NB4 (cell line): Measurements from ENCODE around the gene QDPR.

ENCODE experiments used
- DNase-seq: peaks from one replicate; pipeline ENCODE4 v3.0.0; 2010; ENCODE audit warnings: low read depth
- H3K4me3 ChIP-seq: one replicate; pipeline ENCODE4 v1.5.1; 2011; ENCODE audit warnings: mild to moderate bottlenecking, low read depth, low read length, moderate library complexity
- CTCF ChIP-seq: IDR thresholded peaks from one replicate; pipeline ENCODE4 v1.5.1; 2012; ENCODE audit warnings: low read depth, low read length
- MAX ChIP-seq: IDR thresholded peaks from 2 replicates; pipeline ENCODE4 v1.6.1; 2011; ENCODE audit warnings: low read depth, low read length
- MYC ChIP-seq: IDR thresholded peaks from 2 replicates; pipeline ENCODE4 v1.6.1; 2011; ENCODE audit warnings: low read depth, low read length
- POLR2A ChIP-seq: IDR thresholded peaks from 2 replicates; pipeline ENCODE4 v1.6.1; 2011; ENCODE audit warnings: mild to moderate bottlenecking; ENCODE audit not compliant: insufficient read length; ENCODE audit errors: extremely low read depth

The QDPR gene

GRCh38 chr4:17557880-17558279, 46.0 kb upstream of the QDPR start:
- H3K4me3 ChIP-seq: no peak overlapping the region
- no peak for DNase-seq
- no peak for TF ChIP-seq MAX
- no peak for TF ChIP-seq POLR2A
- no peak for TF ChIP-seq CTCF
- TF ChIP-seq MYC: no peak

GRCh38 chr4:17556498-17556897, 44.6 kb upstream of the QDPR start:
- TF ChIP-seq MYC: no peak
- TF ChIP-seq CTCF: no peak
- TF ChIP-seq MAX: no peak
- TF ChIP-seq POLR2A: no peak
- no peak for DNase-seq
- no peak overlapping the region for H3K4me3 ChIP-seq

GRCh38 chr4:17554568-17554967, 42.7 kb upstream of the QDPR start:
- TF ChIP-seq MAX (no peak), POLR2A (no peak), MYC (no peak), CTCF (no peak)
- no peak overlapping the region for H3K4me3 ChIP-seq
- no peak for DNase-seq

GRCh38 chr4:17552427-17552826, 40.5 kb upstream of the QDPR start:
- no peak for TF ChIP-seq MAX
- TF ChIP-seq CTCF: no peak
- TF ChIP-seq MYC: no peak
- TF ChIP-seq POLR2A: no peak
- no peak for DNase-seq

GRCh38 chr4:17550549-17550948, 38.7 kb upstream of the QDPR start:
- H3K4me3 ChIP-seq: no peak overlapping the region
- TF ChIP-seq POLR2A (no peak), MYC (no peak), CTCF (no peak), MAX (no peak)
- DNase-seq: no peak

More at GRCh38 chr4:17552427-17552826, 40.5 kb upstream of the QDPR start:
- no peak overlapping the region for H3K4me3 ChIP-seq

- TF ChIP-seq POLR2A: no peak
- no peak for TF ChIP-seq MYC
- no peak for TF ChIP-seq CTCF
- TF ChIP-seq MAX: no peak
- no peak overlapping the region for H3K4me3 ChIP-seq
Observed at GRCh38 chr4:17546678-17547077, 34.8 kb upstream of the QDPR start.

More at GRCh38 chr4:17546678-17547077, 34.8 kb upstream of the QDPR start:
- no peak for DNase-seq
